ENCODE data around the gene ALDH3B2. TPM values are rescaled to one million over a fixed set of nuclear protein-coding genes. Genes with fewer than 3 reads are reported as not detected.
"Not testable (repeated sequence)": the region's sequence is repeated elsewhere in the genome, so short reads cannot be mapped to it uniquely, and the experiment has no call there.

Gene ALDH3B2
- total RNA-seq, 1 donor from 2014 or later: not detected

GRCh38 chr11:67689178-67689577 is 14.8 kb upstream of the ALDH3B2 start:
- DNase-seq (ENCODE audit: low spot score in 2 of 2): no peak
- H3K4me3 ChIP-seq: no peak overlapping the region
- no peak overlapping the region for H3K27ac ChIP-seq
- H3K4me1 ChIP-seq: no peaks in the 10 kb centered on the region
- no peaks in the 10 kb centered on the region for H3K27me3 ChIP-seq
- no peak for TF ChIP-seq CTCF (IDR thresholded peaks at IDR 0.05)
- H3K9me3 ChIP-seq: no peaks in the 10 kb centered on the region
- intact Hi-C loops (cut with DNase I): no loop called here
- H3K36me3 ChIP-seq: no peaks in the 10 kb centered on the region

- TF ChIP-seq CTCF (IDR thresholded peaks at IDR 0.05): no peak
- Histone ChIP-seq H3K27ac (no peak overlapping the region), H3K4me1 (no peaks in the 10 kb centered on the region), H3K27me3 (no peaks in the 10 kb centered on the region), H3K4me3 (no peak overlapping the region), H3K9me3 (no peaks in the 10 kb centered on the region), H3K36me3 (no peaks in the 10 kb centered on the region)
- intact Hi-C loops (cut with DNase I): no loop called here
- no peak for DNase-seq (ENCODE audit: low spot score in 2 of 2)
These were observed 13.6 kb upstream of the ALDH3B2 start for GRCh38 chr11:67687986-67688385.

- DNase-seq (ENCODE audit: low spot score in 2 of 2); intact Hi-C loops (cut with DNase I); H3K27ac ChIP-seq; H3K36me3 ChIP-seq; H3K4me1 ChIP-seq; H3K9me3 ChIP-seq; H3K4me3 ChIP-seq; H3K27me3 ChIP-seq: not testable (repeated sequence)
These were observed 11.4 kb upstream of the ALDH3B2 start for GRCh38 chr11:67685641-67686332.

- H3K27ac ChIP-seq; H3K36me3 ChIP-seq; H3K4me1 ChIP-seq; H3K27me3 ChIP-seq; intact Hi-C loops (cut with DNase I); H3K9me3 ChIP-seq; H3K4me3 ChIP-seq; DNase-seq (ENCODE audit: low spot score in 2 of 2): not testable (repeated sequence)
These were observed 8.0 kb upstream of the ALDH3B2 start for GRCh38 chr11:67682126-67683034.

DNA sequence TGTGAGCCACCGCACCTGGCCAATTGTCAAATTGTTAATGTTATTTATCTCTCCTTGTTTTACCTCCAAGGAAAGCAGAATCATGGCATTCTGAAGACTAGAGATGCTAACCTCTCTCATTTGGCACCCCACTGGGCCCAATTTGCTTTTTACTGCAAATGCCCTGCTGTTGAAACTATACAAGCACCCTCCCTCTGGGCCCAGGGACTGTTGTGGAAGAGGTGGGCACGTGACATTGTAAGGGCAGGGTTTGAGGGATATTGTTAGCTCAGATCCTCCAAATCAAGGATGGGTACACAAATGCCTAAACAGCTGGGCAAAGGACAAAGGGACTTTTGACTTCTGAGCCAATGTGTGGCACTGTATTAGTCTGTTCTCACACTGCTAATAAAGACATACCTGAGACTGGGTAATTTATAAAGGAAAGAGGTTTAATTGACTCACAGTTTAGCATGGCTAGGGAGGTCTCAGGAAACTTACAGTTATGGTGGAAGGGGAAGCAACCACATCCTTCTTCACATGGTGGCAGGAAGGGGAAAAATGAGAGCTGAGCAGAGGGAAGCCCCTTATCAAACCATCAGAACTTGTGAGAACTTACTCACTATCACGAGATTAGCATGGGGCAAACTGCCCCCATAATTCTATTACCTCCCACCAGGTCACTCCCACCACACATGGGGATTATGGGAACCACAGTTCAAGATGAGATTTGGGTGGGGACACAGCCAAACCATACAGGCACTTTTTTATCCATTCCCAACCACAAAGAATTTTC is 6.5 kb upstream of the ALDH3B2 start:
- intact Hi-C loops (cut with DNase I): no loop called here
- Histone ChIP-seq H3K4me1 (no peaks in the 10 kb centered on the region), H3K36me3 (no peaks in the 10 kb centered on the region), H3K4me3 (no peak overlapping the region), H3K27me3 (no peaks in the 10 kb centered on the region), H3K27ac (no peak overlapping the region), H3K9me3 (no peaks in the 10 kb centered on the region)
- no peak for DNase-seq (ENCODE audit: low spot score in 2 of 2)
- no peak for TF ChIP-seq CTCF (IDR thresholded peaks at IDR 0.05)

DNA sequence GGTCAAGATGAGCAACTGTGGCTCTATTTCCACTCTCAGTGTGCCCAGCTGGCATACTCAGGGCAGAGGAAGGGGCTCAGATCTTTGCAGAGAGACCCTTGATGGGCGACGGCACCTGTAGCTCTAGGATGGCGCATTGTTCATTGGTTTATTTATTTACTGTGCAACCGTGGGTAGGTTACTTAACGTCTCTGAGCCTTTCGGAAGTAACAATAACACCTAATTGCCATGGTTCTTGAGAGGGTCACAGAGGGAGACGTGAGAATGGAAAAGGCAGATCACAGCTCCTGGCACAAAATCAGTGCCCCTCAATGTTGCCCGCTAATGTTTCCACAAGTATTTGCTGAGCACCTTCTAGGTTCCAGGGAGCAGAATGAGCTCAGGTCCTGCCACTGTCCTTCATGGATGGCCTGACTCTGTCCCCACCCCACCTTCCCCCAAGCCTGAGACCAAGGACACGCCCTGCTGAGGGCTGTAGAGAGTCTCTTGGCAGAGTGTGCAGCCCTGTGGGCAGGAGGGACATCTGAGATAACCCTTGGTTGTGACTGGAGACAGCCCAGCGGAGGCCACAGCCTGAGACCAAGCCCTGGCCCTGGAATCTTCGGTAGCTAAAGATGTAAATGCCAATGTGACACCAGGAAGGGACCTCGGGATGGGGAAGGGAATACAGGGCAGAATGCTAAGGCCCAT is 780 bp upstream of the ALDH3B2 start:
- no peak for DNase-seq (ENCODE audit: low spot score in 2 of 2)
- no peaks in the 10 kb centered on the region for H3K27me3 ChIP-seq
- H3K27ac ChIP-seq: no peak overlapping the region
- no peak for TF ChIP-seq CTCF (IDR thresholded peaks at IDR 0.05)
- no peaks in the 10 kb centered on the region for H3K36me3 ChIP-seq
- no peaks in the 10 kb centered on the region for H3K9me3 ChIP-seq
- intact Hi-C loops (cut with DNase I): no loop called here
- H3K4me3 ChIP-seq: no peak overlapping the region
- no peaks in the 10 kb centered on the region for H3K4me1 ChIP-seq
